ENCODE results near the gene OTULIN.

The OTULIN gene

GRCh38 chr5:14678773-14679334, 14.3 kb downstream of the OTULIN start:
- Histone ChIP-seq H3K4me1 (ENCODE audit: control insufficient read depth in 1 of 2, insufficient read depth in 1 of 2, low read depth in 1 of 2, low read length in 1 of 2) (peaks cover 15 to 22% of the 10 kb centered on the region in 2 experiments), H3K9me3 (no peaks in the 10 kb centered on the region), H3K36me3 (peaks cover 56% of the 10 kb centered on the region), H3K27me3 (no peaks in the 10 kb centered on the region), H3K4me3 (ENCODE audit: low read depth in 1 of 2, low read length in 1 of 2) (no peak overlapping the region), H3K27ac (no peak overlapping the region)
- no peak for TF ChIP-seq CTCF (IDR thresholded peaks at IDR 0.05)

GRCh38 chr5:14679595-14679994, 15.1 kb downstream of the OTULIN start:
- Histone ChIP-seq H3K27ac (no peak overlapping the region), H3K4me1 (ENCODE audit: control insufficient read depth in 1 of 2, insufficient read depth in 1 of 2, low read depth in 1 of 2, low read length in 1 of 2) (peaks cover 15 to 22% of the 10 kb centered on the region in 2 experiments), H3K36me3 (peaks cover 59% of the 10 kb centered on the region), H3K4me3 (ENCODE audit: low read depth in 1 of 2, low read length in 1 of 2) (no peak overlapping the region), H3K9me3 (no peaks in the 10 kb centered on the region), H3K27me3 (no peaks in the 10 kb centered on the region)
- TF ChIP-seq CTCF (IDR thresholded peaks at IDR 0.05) = no peak

GRCh38 chr5:14681236-14681752, 16.8 kb downstream of the OTULIN start:
- no peak for TF ChIP-seq CTCF (IDR thresholded peaks at IDR 0.05)
- H3K27ac ChIP-seq = no peak overlapping the region

GRCh38 chr5:14683906-14684455, 19.5 kb downstream of the OTULIN start:
- Histone ChIP-seq H3K4me3 (ENCODE audit: low read depth in 1 of 2, low read length in 1 of 2) (no peak overlapping the region), H3K36me3 (peaks cover 93% of the 10 kb centered on the region), H3K27me3 (no peaks in the 10 kb centered on the region), H3K9me3 (no peaks in the 10 kb centered on the region), H3K4me1 (ENCODE audit: control insufficient read depth in 1 of 2, insufficient read depth in 1 of 2, low read depth in 1 of 2, low read length in 1 of 2) (no peaks in the 10 kb centered on the region), H3K27ac (no peak overlapping the region)
- no peak for TF ChIP-seq CTCF (IDR thresholded peaks at IDR 0.05)

More at GRCh38 chr5:14681236-14681752, 16.8 kb downstream of the OTULIN start:
- no peaks in the 10 kb centered on the region for H3K9me3 ChIP-seq
- H3K36me3 ChIP-seq = peaks cover 72% of the 10 kb centered on the region
- H3K4me3 ChIP-seq (ENCODE audit: low read depth in 1 of 2, low read length in 1 of 2) = no peak overlapping the region
- no peaks in the 10 kb centered on the region for H3K27me3 ChIP-seq
- H3K4me1 ChIP-seq (ENCODE audit: control insufficient read depth in 1 of 2, insufficient read depth in 1 of 2, low read depth in 1 of 2, low read length in 1 of 2) = peaks cover 3 to 9% of the 10 kb centered on the region in 2 experiments

GRCh38 chr5:14684757-14685156, 20.2 kb downstream of the OTULIN start:
- H3K36me3 ChIP-seq = peaks cover 95% of the 10 kb centered on the region
- no peaks in the 10 kb centered on the region for H3K4me1 ChIP-seq (ENCODE audit: control insufficient read depth in 1 of 2, insufficient read depth in 1 of 2, low read depth in 1 of 2, low read length in 1 of 2)
- no peak overlapping the region for H3K27ac ChIP-seq
- no peak overlapping the region for H3K4me3 ChIP-seq (ENCODE audit: low read depth in 1 of 2, low read length in 1 of 2)
- TF ChIP-seq CTCF (IDR thresholded peaks at IDR 0.05) = no peak
- no peaks in the 10 kb centered on the region for H3K9me3 ChIP-seq
- no peaks in the 10 kb centered on the region for H3K27me3 ChIP-seq

Measured in neutrophil (primary cell).